Measurements from ENCODE around the gene SLC34A1.
"Not testable (repeated sequence)": the region's sequence is repeated elsewhere in the genome, so short reads cannot be mapped to it uniquely, and the experiment has no call there.

SLC34A1 gene, protein sequence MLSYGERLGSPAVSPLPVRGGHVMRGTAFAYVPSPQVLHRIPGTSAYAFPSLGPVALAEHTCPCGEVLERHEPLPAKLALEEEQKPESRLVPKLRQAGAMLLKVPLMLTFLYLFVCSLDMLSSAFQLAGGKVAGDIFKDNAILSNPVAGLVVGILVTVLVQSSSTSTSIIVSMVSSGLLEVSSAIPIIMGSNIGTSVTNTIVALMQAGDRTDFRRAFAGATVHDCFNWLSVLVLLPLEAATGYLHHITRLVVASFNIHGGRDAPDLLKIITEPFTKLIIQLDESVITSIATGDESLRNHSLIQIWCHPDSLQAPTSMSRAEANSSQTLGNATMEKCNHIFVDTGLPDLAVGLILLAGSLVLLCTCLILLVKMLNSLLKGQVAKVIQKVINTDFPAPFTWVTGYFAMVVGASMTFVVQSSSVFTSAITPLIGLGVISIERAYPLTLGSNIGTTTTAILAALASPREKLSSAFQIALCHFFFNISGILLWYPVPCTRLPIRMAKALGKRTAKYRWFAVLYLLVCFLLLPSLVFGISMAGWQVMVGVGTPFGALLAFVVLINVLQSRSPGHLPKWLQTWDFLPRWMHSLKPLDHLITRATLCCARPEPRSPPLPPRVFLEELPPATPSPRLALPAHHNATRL

DNA sequence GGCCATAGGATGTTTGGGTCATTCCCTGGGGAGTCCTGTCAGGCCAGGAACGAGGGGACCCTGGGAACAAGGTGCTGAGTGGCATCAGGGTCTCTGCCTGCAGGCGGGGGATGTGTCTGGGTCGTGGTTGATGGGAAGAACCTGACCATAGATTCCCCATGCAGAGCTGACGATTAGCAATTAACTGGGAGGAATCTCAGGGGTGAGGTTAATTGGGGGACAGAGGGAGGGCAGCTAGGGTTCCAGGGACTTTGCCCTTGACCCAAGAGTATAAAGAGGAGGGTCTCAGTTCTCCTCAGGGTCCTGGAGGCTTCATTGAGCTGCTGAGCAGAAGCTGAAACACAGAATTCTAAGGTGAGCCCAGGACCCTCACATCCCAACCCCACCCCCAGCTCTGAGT lies at the start of gene SLC34A1:
SLC34A1 (plus strand) TSS at position 301 of the 400 bp plus-strand sequence. CDS start 1,308 bp downstream, outside the sequence.
- DNase-seq: no peak

- no peak for DNase-seq
Observed at GRCh38 chr5:177334781-177335700, 49.2 kb upstream of the SLC34A1 start.

DNA sequence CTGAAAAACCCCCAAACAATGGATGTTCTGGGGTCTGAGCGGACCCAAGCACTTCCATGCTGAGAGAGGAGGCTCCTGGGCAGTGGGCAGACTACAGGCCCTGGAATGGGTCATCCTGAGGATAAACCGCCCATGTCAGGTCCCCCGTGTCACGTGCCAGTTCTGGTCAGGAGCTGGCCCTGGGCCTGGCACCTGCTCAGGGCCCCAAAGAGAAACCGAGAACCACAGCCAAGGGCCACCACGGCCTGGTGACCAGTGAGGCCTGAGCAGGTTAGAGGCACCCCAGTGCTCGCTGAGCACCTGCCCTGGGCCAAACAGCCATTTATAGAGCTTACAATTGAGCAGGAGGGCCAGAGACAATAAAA lies 48.6 kb upstream of the SLC34A1 start:
- DNase-seq: no peak

GRCh38 chr5:177336112-177336511 lies 48.1 kb upstream of the SLC34A1 start:
- DNase-seq: peak; percentile 1

DNA sequence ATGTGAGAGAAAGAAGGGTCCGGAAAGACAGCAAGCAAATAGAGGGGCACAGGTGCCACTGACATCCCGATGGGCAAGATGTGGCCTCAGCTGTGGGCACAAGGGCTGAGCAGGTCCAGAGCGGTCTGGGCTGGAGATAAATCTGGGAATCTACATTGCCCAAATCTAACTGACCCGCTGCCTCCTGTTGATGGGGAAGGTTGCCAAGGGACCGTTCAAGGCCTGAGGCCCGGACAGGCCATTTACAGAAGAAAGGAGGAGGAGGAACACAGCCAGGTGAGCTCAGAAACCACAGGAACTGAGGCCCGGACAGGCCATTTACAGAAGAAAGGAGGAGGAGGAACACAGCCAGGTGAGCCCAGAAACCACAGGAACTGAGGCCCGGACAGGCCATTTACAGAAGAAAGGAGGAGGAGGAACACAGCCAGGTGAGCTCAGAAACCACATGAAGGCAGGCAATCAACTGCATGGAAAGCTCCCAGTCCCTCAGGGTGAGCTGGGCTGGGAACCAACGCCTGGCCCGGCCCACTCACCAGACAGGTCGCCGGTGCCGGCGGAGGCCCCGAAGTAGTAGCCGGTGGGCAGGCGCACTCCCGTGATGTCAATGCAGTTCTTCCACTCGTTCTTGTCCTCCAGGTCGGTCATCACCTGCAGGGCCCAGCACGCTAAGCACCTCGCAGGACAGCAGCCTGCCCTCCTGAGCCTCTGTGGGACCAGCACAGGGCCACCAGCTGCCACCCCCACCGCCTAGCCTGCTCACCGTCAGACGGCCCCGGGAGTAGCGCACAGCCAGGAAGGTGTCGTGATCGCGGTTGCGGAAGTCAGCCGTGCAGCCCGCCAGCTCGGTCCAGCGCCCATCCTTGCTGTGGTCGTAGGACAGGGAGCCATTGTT lies 47.4 kb upstream of the SLC34A1 start:
- DNase-seq: no peak

DNA sequence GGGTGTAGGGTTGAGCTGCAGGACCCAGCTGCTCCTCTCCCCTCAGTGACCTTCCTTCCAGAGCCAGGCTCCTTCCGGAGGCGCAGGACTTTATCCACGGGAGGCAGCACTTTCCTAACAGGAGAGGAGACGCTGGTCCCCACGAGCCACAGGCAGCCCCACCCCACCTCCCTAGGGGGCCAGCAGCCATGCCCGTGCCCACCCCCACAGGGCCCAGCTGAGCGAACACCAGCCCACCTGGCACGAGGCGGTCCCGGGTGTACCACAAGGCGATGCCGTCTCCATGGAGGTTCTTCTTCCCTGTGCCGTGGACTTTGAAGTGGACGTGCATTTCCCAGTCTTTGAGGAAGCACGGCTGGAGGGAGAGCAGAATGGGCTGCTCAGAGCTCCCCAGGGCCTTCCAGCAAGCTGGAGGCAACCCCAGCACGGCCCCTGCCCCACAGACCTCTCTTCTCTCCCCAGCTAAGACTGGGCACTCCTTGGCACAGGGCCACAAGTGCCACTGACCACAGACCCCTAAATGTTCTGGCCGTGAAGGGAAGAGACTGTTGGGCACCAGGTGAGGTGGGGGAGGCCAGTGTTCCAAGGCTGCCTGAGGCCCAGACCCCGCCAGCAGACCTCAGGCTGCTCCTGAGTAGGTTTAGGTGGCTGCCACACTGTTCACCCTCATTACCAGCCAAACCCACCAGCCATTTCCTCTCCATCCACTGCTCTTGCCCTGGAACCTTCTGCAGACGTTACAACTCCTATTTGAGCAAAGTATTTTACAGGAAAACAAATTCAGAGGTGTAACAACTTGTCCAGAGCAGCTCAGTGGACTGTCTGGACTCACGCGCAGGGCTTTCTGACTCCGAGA lies 45.8 kb upstream of the SLC34A1 start:
- DNase-seq: no peak

- no peak for DNase-seq
Observed at GRCh38 chr5:177339107-177339638, 45.1 kb upstream of the SLC34A1 start.

- DNase-seq: not testable (repeated sequence)
Observed at GRCh38 chr5:177343000-177343399, 41.2 kb upstream of the SLC34A1 start.

- DNase-seq: no peak
Observed at GRCh38 chr5:177343777-177344176, 40.5 kb upstream of the SLC34A1 start.

- no peak for DNase-seq
Observed at GRCh38 chr5:177344891-177345290, 39.3 kb upstream of the SLC34A1 start.

DNA sequence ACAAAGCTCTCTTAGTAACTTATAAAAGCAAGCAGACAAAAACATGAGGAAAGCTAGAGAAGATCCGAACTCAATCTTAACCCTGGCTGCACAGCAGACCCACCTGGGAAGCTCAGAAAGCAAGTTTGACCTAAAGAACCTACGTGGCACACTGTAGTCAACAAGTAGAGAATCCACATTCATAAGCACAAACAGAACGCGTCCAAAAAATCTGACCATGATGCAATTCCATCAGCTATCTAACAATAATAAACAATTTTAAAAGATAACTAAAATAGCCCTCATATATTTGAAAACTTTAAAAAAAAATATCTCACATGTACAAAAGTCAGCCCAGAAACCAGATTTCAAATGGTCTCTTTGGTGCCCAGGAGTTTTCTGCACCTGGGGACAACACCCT lies 37.4 kb upstream of the SLC34A1 start:
- DNase-seq: no peak

DNA sequence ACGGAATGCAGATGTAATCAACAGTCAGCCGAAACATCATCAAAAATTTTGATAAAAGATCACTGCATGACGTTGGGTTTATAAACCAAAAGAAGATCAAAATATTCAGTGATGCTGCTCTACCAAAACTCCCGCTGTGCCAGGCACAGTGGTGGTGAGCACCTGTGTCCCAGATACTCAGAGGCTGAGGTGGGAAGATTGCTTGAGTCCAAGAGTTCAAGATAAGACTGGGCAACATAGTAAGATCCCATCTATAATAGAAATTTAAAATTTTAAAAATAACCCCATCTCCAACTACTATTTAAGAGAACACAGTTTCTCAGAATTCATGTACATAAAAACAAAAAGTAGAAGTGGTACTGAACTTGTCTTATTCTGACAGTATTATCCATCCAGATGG lies 36.5 kb upstream of the SLC34A1 start:
- DNase-seq: no peak

GRCh38 chr5:177349362-177349647 lies 34.9 kb upstream of the SLC34A1 start:
- DNase-seq: no peak

GRCh38 chr5:177349762-177350161 lies 34.5 kb upstream of the SLC34A1 start:
- DNase-seq: no peak

DNA sequence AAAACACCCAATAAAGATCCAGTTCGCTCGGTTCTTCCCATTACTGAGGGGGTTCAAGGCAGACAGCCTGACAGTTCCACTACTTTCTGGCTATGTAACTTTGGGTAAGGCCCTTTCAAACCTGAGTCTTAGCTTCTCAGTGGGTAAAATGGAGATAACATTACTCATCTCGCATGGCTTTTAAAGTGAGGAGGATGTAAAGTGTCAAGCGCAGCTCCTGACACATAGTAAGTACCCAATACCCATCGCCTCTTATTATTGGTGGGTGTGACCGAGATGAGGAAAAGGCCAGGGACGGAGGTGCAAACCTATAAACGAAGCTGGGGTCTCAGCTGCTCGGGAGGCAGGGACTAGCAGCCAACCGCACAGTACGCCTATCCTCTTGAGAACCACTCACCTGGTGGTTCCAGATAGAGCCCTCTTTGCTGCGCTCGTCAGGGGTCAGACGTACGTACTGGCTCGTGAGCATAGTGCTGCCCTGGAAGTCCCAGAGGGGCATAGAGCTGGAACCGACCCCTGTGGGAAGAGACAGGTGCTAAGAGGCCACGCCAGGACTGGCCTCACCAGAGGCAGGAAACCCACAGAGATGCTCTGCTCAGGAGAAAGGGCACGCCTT lies 33.4 kb upstream of the SLC34A1 start:
- no peak for DNase-seq

GRCh38 chr5:177351392-177352329 lies 32.6 kb upstream of the SLC34A1 start, which contains the start of gene LMAN2:
LMAN2 (minus strand) TSS chr5:177351668; CDS start chr5:177351647, 21 bp downstream.
- DNase-seq: peak; percentile 71

GRCh38 chr5:177353093-177353492 lies 31.1 kb upstream of the SLC34A1 start:
- no peak for DNase-seq

DNA sequence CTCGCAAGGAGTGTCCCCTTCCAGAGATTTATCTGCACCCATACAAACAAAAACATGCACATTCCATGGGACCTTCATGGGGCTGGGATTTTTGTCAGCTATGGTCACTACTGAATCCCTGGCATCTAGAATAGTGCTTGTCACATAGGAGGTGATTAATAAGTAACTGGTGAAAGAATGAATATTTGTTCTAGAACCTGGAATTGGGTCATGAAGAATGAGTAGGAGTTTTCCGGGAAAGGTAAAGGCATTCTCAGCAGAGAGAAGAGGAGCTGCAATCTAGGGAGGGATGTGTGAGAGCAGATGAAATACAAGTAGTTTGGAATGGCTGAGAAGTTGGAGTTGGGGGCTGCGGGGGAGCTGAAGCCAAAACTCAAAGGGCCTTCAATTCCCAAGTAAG lies 30.0 kb upstream of the SLC34A1 start:
- no peak for DNase-seq

DNA sequence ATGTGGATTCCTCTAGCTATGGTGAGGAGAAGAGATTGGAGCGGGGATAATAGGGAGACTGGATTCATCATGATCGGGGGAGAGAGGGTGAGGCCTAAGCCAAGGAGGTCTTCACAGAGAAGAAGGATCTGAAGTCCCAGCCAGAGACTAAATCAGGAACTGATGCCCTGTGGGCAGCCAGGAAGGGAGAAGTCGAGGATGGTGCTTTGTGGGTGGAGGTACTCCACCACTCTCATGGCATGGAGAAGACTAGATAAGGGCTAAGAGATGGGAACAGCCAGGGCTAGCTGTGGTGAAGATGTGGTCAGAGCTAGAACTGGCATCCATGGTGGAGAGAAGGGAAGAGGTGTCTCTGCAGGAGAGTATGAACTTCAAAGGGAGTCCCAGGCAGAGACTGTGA lies 29.5 kb upstream of the SLC34A1 start:
- DNase-seq: no peak
